A673 (cell line): ENCODE data around the gene MROH8.

ENCODE experiments used
- CTCF ChIP-seq: fragments of 300-800, 200-600 bp; sonication (generic); conservative IDR thresholded peaks from 2 replicates; pipeline ENCODE4 v1.5.1; 2017; ENCODE audit warnings: low read depth, mild to moderate bottlenecking, antibody characterized with exemption, low read length, moderate library complexity, mixed read lengths
- EZH2 ChIP-seq: fragments of 200-600 bp; sonication (generic); IDR thresholded peaks from 2 replicates; pipeline ENCODE4 v1.6.1; 2017; ENCODE audit warnings: borderline replicate concordance, low read depth, mild to moderate bottlenecking, mixed read lengths, antibody characterized with exemption, low read length; ENCODE audit not compliant: poor library complexity, severe bottlenecking

GRCh38 chr20:37178839-37179682 is at the start of gene MROH8, which contains the start of gene RPN2:
- TF ChIP-seq CTCF = no peak
- TF ChIP-seq EZH2 = no peak
